Mesendoderm (in vitro differentiated cells): ENCODE measurements around the gene IFFO2.

Source experiments
- DNase-seq: peaks from one replicate; pipeline ENCODE4 v3.0.0; 2013
- H2AK5ac ChIP-seq: 2 replicates; pipeline ENCODE4 v1.6.1; 2013; ENCODE audit warnings: low read length, inconsistent platforms
- H2BK120ac ChIP-seq: 2 replicates; pipeline ENCODE4 v1.6.1; 2013; ENCODE audit warnings: low read depth, mild to moderate bottlenecking, low read length, moderate library complexity, mixed read lengths
- H2BK15ac ChIP-seq: replicated peaks from 2 replicates; pipeline ENCODE4 v1.6.1; 2013; ENCODE audit warnings: low read depth, mild to moderate bottlenecking, moderate library complexity
- H2BK5ac ChIP-seq: 2 replicates; pipeline ENCODE4 v1.6.1; 2013; ENCODE audit warnings: low read length, inconsistent platforms
- H3K18ac ChIP-seq: 2 replicates; pipeline ENCODE4 v1.6.1; 2013; ENCODE audit warnings: mild to moderate bottlenecking, low read length, mixed read lengths
- H3K23ac ChIP-seq: one replicate; pipeline ENCODE4 v1.6.1; 2013; ENCODE audit warnings: low read length
- H3K27ac ChIP-seq: 2 replicates; pipeline ENCODE4 v1.5.1; 2013; ENCODE audit warnings: low read depth, mild to moderate bottlenecking, inconsistent platforms, low read length, moderate library complexity
- H3K27me3 ChIP-seq: 2 replicates; pipeline ENCODE4 v1.6.1; 2013; ENCODE audit warnings: low read length, control low read depth, mild to moderate bottlenecking, inconsistent platforms; ENCODE audit not compliant: insufficient read depth, poor library complexity
- H3K36me3 ChIP-seq: 2 replicates; pipeline ENCODE4 v1.6.1; 2013; ENCODE audit warnings: low read length, inconsistent platforms; ENCODE audit not compliant: control insufficient read depth, insufficient read depth
- H3K4ac ChIP-seq: one replicate; pipeline ENCODE4 v1.6.1; 2013; ENCODE audit warnings: low read depth, mild to moderate bottlenecking, low read length, moderate library complexity
- H3K4me1 ChIP-seq: 2 replicates; pipeline ENCODE4 v1.6.1; 2013; ENCODE audit warnings: low read depth, low read length, inconsistent platforms; ENCODE audit not compliant: control insufficient read depth
- H3K4me2 ChIP-seq: 2 replicates; pipeline ENCODE4 v1.6.1; 2013; ENCODE audit warnings: low read length
- H3K4me3 ChIP-seq: 2 replicates; pipeline ENCODE4 v1.5.1; 2013; ENCODE audit warnings: mild to moderate bottlenecking, low read length
- H3K56ac ChIP-seq: one replicate; pipeline ENCODE4 v1.6.1; 2013; ENCODE audit warnings: low read length
- H3K79me1 ChIP-seq: 2 replicates; pipeline ENCODE4 v1.6.1; 2013; ENCODE audit warnings: low read length, inconsistent platforms
- H3K79me2 ChIP-seq: 2 replicates; pipeline ENCODE4 v1.6.1; 2013; ENCODE audit warnings: mild to moderate bottlenecking, low read length; ENCODE audit not compliant: control insufficient read depth, insufficient read depth
- H3K9ac ChIP-seq: 2 replicates; pipeline ENCODE4 v1.6.1; 2013; ENCODE audit warnings: low read length, inconsistent platforms
- H4K5ac ChIP-seq: one replicate; pipeline ENCODE4 v1.6.1; 2013; ENCODE audit warnings: low read length
- H4K8ac ChIP-seq: one replicate; pipeline ENCODE4 v1.6.1; 2013; ENCODE audit warnings: low read depth, mild to moderate bottlenecking, control low read depth, low read length, moderate library complexity
- WGBS: extraction: QIAGEN DNeasy Blood & Tissue Kit; methylation state at CpG from one replicate; pipeline ENCODE4 v1.1.7; 2013; ENCODE audit warnings: low lambda C conversion rate, missing lambda C conversion rate; ENCODE audit not compliant: insufficient coverage; ENCODE audit errors: extremely low coverage; 5-methylcytosine and 5-hydroxymethylcytosine counted together

IFFO2 gene

DNA sequence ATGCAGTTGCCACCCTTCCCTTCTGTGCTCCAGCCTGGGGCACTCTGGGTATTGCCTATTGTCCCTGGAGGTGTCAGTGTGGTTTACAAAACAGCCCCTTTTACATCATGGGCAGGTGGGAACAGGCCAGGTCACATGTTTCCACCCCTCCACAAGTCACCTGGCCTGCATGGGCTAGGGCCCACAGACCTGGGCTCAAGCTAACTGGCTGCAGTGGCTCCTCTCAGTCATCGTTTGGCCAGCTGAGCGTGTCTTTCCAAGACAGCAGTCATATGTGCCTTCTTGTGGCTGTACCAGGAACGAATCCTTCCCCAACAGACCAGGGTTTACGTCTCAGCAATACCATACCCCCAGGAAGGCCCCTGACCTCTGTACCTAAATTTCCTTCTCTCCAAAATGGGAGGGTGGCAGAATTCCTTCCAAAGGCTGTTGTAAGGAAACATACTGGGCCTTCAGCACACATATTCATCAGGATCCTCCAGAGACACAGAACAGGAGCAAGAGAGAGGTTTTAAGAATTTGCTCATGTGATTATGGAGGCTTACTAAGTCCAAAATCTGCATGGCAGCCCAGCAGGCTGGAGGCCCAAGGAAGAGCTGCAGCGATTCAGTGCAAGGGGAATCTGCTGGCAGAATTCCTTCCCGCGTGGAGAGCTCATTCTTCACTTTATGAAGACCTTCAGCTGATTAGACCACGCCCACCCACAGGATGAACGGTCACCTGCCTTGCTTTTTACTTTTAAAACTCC, 86.5 kb downstream of the IFFO2 start:
- Histone ChIP-seq H3K4me3 (no peak overlapping the region), H3K36me3 (no peaks in the 10 kb centered on the region), H2BK15ac (no peak overlapping the region), H3K4me2 (no peak overlapping the region), H3K4ac (no peak overlapping the region), H3K9ac (no peak overlapping the region), H3K18ac (no peak overlapping the region), H3K27me3 (no peaks in the 10 kb centered on the region), H3K56ac (no peak overlapping the region), H2BK5ac (no peak overlapping the region), H2AK5ac (no peak overlapping the region), H3K79me2 (no peaks in the 10 kb centered on the region), H3K23ac (no peak overlapping the region), H3K4me1 (no peaks in the 10 kb centered on the region), H4K8ac (no peak overlapping the region), H3K79me1 (no peaks in the 10 kb centered on the region), H3K27ac (no peak overlapping the region), H4K5ac (no peak overlapping the region), H2BK120ac (no peak overlapping the region)
- DNase-seq: no peak
- no CpG with 5 or more reads among the region's 9 CpGs for WGBS

DNA sequence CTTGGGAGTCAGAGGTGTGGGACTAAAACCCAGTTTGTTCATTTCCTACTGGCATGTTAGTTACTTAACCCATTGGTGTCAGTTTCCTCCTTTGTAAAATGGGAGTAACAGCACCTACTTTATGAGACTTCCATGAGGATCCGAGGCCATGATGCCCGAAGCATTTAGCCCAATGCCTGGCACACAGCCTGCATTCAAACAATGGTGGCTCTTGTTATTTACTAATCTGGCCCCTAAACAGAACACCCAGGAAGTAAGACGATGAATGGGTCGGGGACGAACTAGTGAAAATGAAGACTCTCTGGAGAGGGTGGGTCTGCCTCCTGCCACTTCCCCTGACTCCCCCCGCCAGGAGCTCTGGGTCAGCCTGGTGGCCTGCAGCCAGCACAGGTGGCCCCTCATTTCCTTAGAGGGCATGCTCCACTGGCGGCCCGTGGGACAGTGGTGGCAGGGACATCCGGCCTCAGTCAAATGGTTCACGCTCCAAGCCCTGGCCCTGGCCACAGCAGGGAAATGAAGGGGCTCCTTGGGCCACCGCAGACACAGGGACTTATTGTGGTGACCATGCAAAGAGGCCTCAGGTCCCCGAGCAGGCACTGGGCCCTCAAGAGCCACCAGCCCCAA, 87.6 kb downstream of the IFFO2 start:
- H3K23ac ChIP-seq: no peak overlapping the region
- H3K36me3 ChIP-seq: no peaks in the 10 kb centered on the region
- no peak overlapping the region for H4K5ac ChIP-seq
- H3K9ac ChIP-seq: no peak overlapping the region
- H3K4me2 ChIP-seq: no peak overlapping the region
- no peak for DNase-seq
- no peaks in the 10 kb centered on the region for H3K27me3 ChIP-seq
- WGBS: no CpG with 5 or more reads among the region's 12 CpGs
- no peak overlapping the region for H3K27ac ChIP-seq
- H2BK5ac ChIP-seq: no peak overlapping the region
- no peak overlapping the region for H2BK15ac ChIP-seq
- no peak overlapping the region for H3K4ac ChIP-seq
- no peak overlapping the region for H2BK120ac ChIP-seq
- H3K56ac ChIP-seq: no peak overlapping the region
- H2AK5ac ChIP-seq: no peak overlapping the region
- H3K79me2 ChIP-seq: no peaks in the 10 kb centered on the region
- no peaks in the 10 kb centered on the region for H3K4me1 ChIP-seq
- no peak overlapping the region for H3K18ac ChIP-seq
- H3K79me1 ChIP-seq: no peaks in the 10 kb centered on the region
- H3K4me3 ChIP-seq: no peak overlapping the region
- H4K8ac ChIP-seq: no peak overlapping the region

GRCh38 chr1:18868354-18868753, 88.1 kb downstream of the IFFO2 start:
- Histone ChIP-seq H4K8ac (no peak overlapping the region), H3K79me1 (no peaks in the 10 kb centered on the region), H3K9ac (no peak overlapping the region), H2BK15ac (no peak overlapping the region), H3K4ac (no peak overlapping the region), H3K27ac (no peak overlapping the region), H3K4me3 (no peak overlapping the region), H2BK120ac (no peak overlapping the region), H3K56ac (no peak overlapping the region), H4K5ac (no peak overlapping the region), H3K27me3 (no peaks in the 10 kb centered on the region), H3K4me1 (no peaks in the 10 kb centered on the region), H2AK5ac (no peak overlapping the region), H3K4me2 (no peak overlapping the region), H3K23ac (no peak overlapping the region), H3K36me3 (no peaks in the 10 kb centered on the region), H2BK5ac (no peak overlapping the region), H3K18ac (no peak overlapping the region), H3K79me2 (no peaks in the 10 kb centered on the region)
- DNase-seq: no peak
- no CpG with 5 or more reads among the region's 5 CpGs for WGBS

DNA sequence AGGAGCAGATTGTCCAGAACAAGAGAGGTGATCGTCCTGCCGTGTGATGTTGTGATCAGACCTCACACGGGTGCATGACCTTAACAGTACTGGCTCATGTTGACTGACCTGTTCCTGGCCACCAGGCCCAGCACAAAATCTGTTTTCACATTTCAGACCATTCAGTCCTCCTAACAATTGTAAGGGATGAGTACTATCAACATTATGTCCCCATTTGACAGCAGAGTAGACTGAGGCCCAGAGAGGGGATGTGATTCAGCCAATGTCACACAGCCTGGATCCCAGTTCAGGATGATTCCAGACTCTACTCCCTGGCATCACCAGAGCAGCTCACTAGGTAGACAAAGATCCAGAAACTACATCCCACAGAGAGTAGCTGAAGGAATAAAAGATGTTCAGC, 89.6 kb downstream of the IFFO2 start:
- no peak overlapping the region for H3K9ac ChIP-seq
- no peak overlapping the region for H3K4me2 ChIP-seq
- H3K27ac ChIP-seq: no peak overlapping the region
- no peaks in the 10 kb centered on the region for H3K79me1 ChIP-seq
- H3K4me3 ChIP-seq: no peak overlapping the region
- no peak overlapping the region for H3K4ac ChIP-seq
- no peak overlapping the region for H4K5ac ChIP-seq
- no peaks in the 10 kb centered on the region for H3K36me3 ChIP-seq
- H4K8ac ChIP-seq: no peak overlapping the region
- H3K23ac ChIP-seq: no peak overlapping the region
- no peak overlapping the region for H2BK15ac ChIP-seq
- H2BK120ac ChIP-seq: no peak overlapping the region
- no peak overlapping the region for H2BK5ac ChIP-seq
- H3K4me1 ChIP-seq: no peaks in the 10 kb centered on the region
- no peak overlapping the region for H3K56ac ChIP-seq
- no peak overlapping the region for H2AK5ac ChIP-seq
- H3K27me3 ChIP-seq: no peaks in the 10 kb centered on the region
- WGBS: no CpG with 5 or more reads among the region's 3 CpGs
- no peak for DNase-seq
- H3K79me2 ChIP-seq: no peaks in the 10 kb centered on the region
- H3K18ac ChIP-seq: no peak overlapping the region

- DNase-seq: no peak
- Histone ChIP-seq H2AK5ac (no peak overlapping the region), H4K8ac (no peak overlapping the region), H3K27ac (no peak overlapping the region), H3K18ac (no peak overlapping the region), H2BK120ac (no peak overlapping the region), H3K27me3 (no peaks in the 10 kb centered on the region), H2BK15ac (no peak overlapping the region), H4K5ac (no peak overlapping the region), H3K4me3 (no peak overlapping the region), H3K4ac (no peak overlapping the region), H3K56ac (no peak overlapping the region), H3K4me2 (no peak overlapping the region), H3K23ac (no peak overlapping the region), H3K9ac (no peak overlapping the region), H3K79me1 (no peaks in the 10 kb centered on the region), H3K4me1 (no peaks in the 10 kb centered on the region), H2BK5ac (no peak overlapping the region), H3K36me3 (no peaks in the 10 kb centered on the region), H3K79me2 (no peaks in the 10 kb centered on the region)
- no CpG with 5 or more reads among the region's 6 CpGs for WGBS
These were observed 90.2 kb downstream of the IFFO2 start for GRCh38 chr1:18866314-18866713.

DNA sequence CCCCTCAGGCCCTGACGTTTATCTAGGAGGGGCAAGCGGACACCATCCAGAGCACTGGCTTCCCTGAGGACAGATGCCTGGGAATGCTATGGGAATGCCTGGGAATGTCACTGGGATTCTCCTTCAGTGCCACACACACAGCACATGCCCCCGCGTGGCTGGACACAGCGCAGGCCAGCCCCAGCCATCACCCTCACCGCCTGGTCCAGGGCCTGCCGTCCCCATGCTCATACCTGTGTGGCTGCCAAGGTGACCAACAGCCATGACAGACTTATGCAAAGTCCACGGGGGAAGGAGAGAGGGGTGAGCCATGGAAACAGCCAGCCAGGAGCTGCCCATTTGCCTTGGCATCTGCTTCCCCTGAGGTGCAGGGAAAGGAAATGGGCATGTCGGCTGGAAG, 91.3 kb downstream of the IFFO2 start:
- DNase-seq: no peak

More for the DNA sequence above, 91.3 kb downstream of the IFFO2 start:
- H3K36me3 ChIP-seq: no peaks in the 10 kb centered on the region
- H2BK120ac ChIP-seq: no peak overlapping the region
- H3K4me1 ChIP-seq: no peaks in the 10 kb centered on the region
- no peak overlapping the region for H3K4ac ChIP-seq
- no peak overlapping the region for H3K9ac ChIP-seq
- no peak overlapping the region for H4K8ac ChIP-seq
- no peaks in the 10 kb centered on the region for H3K79me1 ChIP-seq
- H2AK5ac ChIP-seq: no peak overlapping the region
- H2BK15ac ChIP-seq: no peak overlapping the region
- no peak overlapping the region for H3K23ac ChIP-seq
- no peak overlapping the region for H3K18ac ChIP-seq
- WGBS: no CpG with 5 or more reads among the region's 9 CpGs
- H3K27me3 ChIP-seq: no peaks in the 10 kb centered on the region
- H3K56ac ChIP-seq: no peak overlapping the region
- H3K79me2 ChIP-seq: no peaks in the 10 kb centered on the region
- no peak overlapping the region for H2BK5ac ChIP-seq
- H4K5ac ChIP-seq: no peak overlapping the region
- H3K4me2 ChIP-seq: no peak overlapping the region
- H3K4me3 ChIP-seq: no peak overlapping the region
- H3K27ac ChIP-seq: no peak overlapping the region
